HG03108 (cell line): ENCODE measurements around the gene CCNY.

Experiments used
- ATAC-seq: cut with Tn5 transposase; IDR thresholded peaks from one replicate; pipeline ENCODE4 v1.9.1; 2021; ENCODE audit warnings: moderate library complexity; ENCODE audit not compliant: unreplicated experiment

CCNY gene

GRCh38 chr10:35467186-35467585, 130.9 kb downstream of the CCNY start:
- ATAC-seq, result no peak

- ATAC-seq, result no peak
Measured at GRCh38 chr10:35470248-35470924, 134.1 kb downstream of the CCNY start.

- no peak for ATAC-seq
Measured at GRCh38 chr10:35470925-35471315, 134.6 kb downstream of the CCNY start.

- no peak for ATAC-seq
Measured at GRCh38 chr10:35471435-35471834, 135.1 kb downstream of the CCNY start.

GRCh38 chr10:35480142-35480541, 143.8 kb downstream of the CCNY start:
- ATAC-seq, result no peak

- no peak for ATAC-seq
Measured at GRCh38 chr10:35481413-35481812, 145.1 kb downstream of the CCNY start.

- ATAC-seq, result no peak
Measured at GRCh38 chr10:35486297-35486990, 150.1 kb downstream of the CCNY start.

- ATAC-seq, result no peak
Measured at GRCh38 chr10:35487336-35488034, 151.2 kb downstream of the CCNY start.

GRCh38 chr10:35488228-35488627, 151.9 kb downstream of the CCNY start:
- ATAC-seq, result no peak

GRCh38 chr10:35492386-35493195, 156.3 kb downstream of the CCNY start:
- no peak for ATAC-seq

- ATAC-seq, result no peak
Measured at GRCh38 chr10:35493196-35494118, 157.1 kb downstream of the CCNY start.

- ATAC-seq, result peak; percentile 39
Measured at GRCh38 chr10:35495521-35496119, 159.3 kb downstream of the CCNY start.

- ATAC-seq, result no peak
Measured at GRCh38 chr10:35497909-35498308, 161.6 kb downstream of the CCNY start.

GRCh38 chr10:35498693-35499092, 162.4 kb downstream of the CCNY start:
- peak; percentile 69 for ATAC-seq

- no peak for ATAC-seq
Measured at GRCh38 chr10:35501923-35502322, 165.6 kb downstream of the CCNY start.

GRCh38 chr10:35502692-35503091, 166.4 kb downstream of the CCNY start:
- ATAC-seq, result no peak

GRCh38 chr10:35503578-35503977, 167.3 kb downstream of the CCNY start:
- ATAC-seq, result no peak

- ATAC-seq, result no peak
Measured at GRCh38 chr10:35504132-35504531, 167.8 kb downstream of the CCNY start.

- ATAC-seq, result no peak
Measured at GRCh38 chr10:35505241-35505873, 169.0 kb downstream of the CCNY start.
